HG03575 (cell line): ENCODE results near the gene EID3.
"Not testable (repeated sequence)": the region's sequence is repeated elsewhere in the genome, so short reads cannot be mapped to it uniquely, and the experiment has no call there.

Source experiments
- ATAC-seq: cut with Tn5 transposase; IDR thresholded peaks from one replicate; pipeline ENCODE4 v1.9.1; 2021; ENCODE audit not compliant: unreplicated experiment, insufficient number of reproducible peaks, low FRiP score; ENCODE audit errors: extremely low read depth

Gene EID3

GRCh38 chr12:104303538-104304151 lies at the start of gene EID3:
Gene EID3, plus strand, starts transcription at chr12:104303739. Its CDS starts 196 bp downstream, at chr12:104303935.
- ATAC-seq, result no peak

GRCh38 chr12:104257913-104258472 lies 45.5 kb upstream of the EID3 start:
- no peak for ATAC-seq

- no peak for ATAC-seq
These were observed 45.0 kb upstream of the EID3 start for GRCh38 chr12:104258476-104259067.

- ATAC-seq, result no peak
These were observed 40.5 kb upstream of the EID3 start for GRCh38 chr12:104263026-104263425.

- no peak for ATAC-seq
These were observed 39.8 kb upstream of the EID3 start for GRCh38 chr12:104263580-104264358.

GRCh38 chr12:104265436-104265835 lies 38.1 kb upstream of the EID3 start:
- not testable (repeated sequence) for ATAC-seq

- no peak for ATAC-seq
These were observed 30.6 kb upstream of the EID3 start for GRCh38 chr12:104272938-104273337.

GRCh38 chr12:104273503-104273902 lies 30.0 kb upstream of the EID3 start:
- ATAC-seq, result no peak

- no peak for ATAC-seq
These were observed 28.7 kb upstream of the EID3 start for GRCh38 chr12:104274811-104275210.

- ATAC-seq, result no peak
These were observed 27.9 kb upstream of the EID3 start for GRCh38 chr12:104275689-104276088.

GRCh38 chr12:104276273-104277131 lies 27.0 kb upstream of the EID3 start:
- no peak for ATAC-seq

- ATAC-seq, result no peak
These were observed 24.4 kb upstream of the EID3 start for GRCh38 chr12:104279164-104279563.

- ATAC-seq, result no peak
These were observed 23.4 kb upstream of the EID3 start for GRCh38 chr12:104280111-104280510.

- ATAC-seq, result no peak
These were observed 22.7 kb upstream of the EID3 start for GRCh38 chr12:104280717-104281458.

GRCh38 chr12:104281636-104282035 lies 21.9 kb upstream of the EID3 start:
- no peak for ATAC-seq

GRCh38 chr12:104282109-104282508 lies 21.4 kb upstream of the EID3 start:
- ATAC-seq, result no peak

GRCh38 chr12:104285740-104286515 lies 17.6 kb upstream of the EID3 start:
- no peak for ATAC-seq
